ENCODE data around the gene ABCC8. TPM values are rescaled to one million over a fixed set of nuclear protein-coding genes. Genes with fewer than 3 reads are reported as not detected.
A peak's percentile ranks its signal among the peaks of the same experiment; 100 is the strongest.

ABCC8 gene
- polyA plus RNA-seq, 3 donors = not detected

GRCh38 chr11:17504330-17505107, 27.9 kb upstream of the ABCC8 start:
- peak; percentile 33 to 53 (median 46) for DNase-seq
- no peak overlapping the region for H3K9ac ChIP-seq (ENCODE audit: insufficient read depth, low read length, poor library complexity, severe bottlenecking)
- TF ChIP-seq, protein P1, sequence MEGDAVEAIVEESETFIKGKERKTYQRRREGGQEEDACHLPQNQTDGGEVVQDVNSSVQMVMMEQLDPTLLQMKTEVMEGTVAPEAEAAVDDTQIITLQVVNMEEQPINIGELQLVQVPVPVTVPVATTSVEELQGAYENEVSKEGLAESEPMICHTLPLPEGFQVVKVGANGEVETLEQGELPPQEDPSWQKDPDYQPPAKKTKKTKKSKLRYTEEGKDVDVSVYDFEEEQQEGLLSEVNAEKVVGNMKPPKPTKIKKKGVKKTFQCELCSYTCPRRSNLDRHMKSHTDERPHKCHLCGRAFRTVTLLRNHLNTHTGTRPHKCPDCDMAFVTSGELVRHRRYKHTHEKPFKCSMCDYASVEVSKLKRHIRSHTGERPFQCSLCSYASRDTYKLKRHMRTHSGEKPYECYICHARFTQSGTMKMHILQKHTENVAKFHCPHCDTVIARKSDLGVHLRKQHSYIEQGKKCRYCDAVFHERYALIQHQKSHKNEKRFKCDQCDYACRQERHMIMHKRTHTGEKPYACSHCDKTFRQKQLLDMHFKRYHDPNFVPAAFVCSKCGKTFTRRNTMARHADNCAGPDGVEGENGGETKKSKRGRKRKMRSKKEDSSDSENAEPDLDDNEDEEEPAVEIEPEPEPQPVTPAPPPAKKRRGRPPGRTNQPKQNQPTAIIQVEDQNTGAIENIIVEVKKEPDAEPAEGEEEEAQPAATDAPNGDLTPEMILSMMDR (IDR thresholded peaks at IDR 0.05) = peak; percentile 77
- H3K9me3 ChIP-seq (replicated peaks in 1 of 2; ENCODE audit: control insufficient read depth in 1 of 2, insufficient read depth in 1 of 2, low read length in 2 of 2) = no peaks in the 10 kb centered on the region
- H4K20me1 ChIP-seq (ENCODE audit: insufficient read depth, low read length) = no peaks in the 10 kb centered on the region
- H3K4me3 ChIP-seq (replicated peaks in 1 of 3; ENCODE audit: low read depth in 2 of 3, low read length in 3 of 3) = no peak overlapping the region
- H3K79me2 ChIP-seq (ENCODE audit: insufficient read depth, low read length) = no peaks in the 10 kb centered on the region
- WGBS (ENCODE audit: insufficient coverage) = 42% methylated on average over 7 of the region's 9 CpGs
- Mint-ChIP-seq H3K27me3 (ENCODE audit: low read depth in 3 of 3) (peaks cover 4 to 7% (median 5%) of the 10 kb centered on the region in 3 donors), H3K9me3 (no peaks in the 10 kb centered on the region), H3K4me1 (no peaks in the 10 kb centered on the region), H3K27ac (peak overlapping the region in 1 of 7 donors; percentile 50), H3K4me3 (no peak overlapping the region), H3K36me3 (no peaks in the 10 kb centered on the region)
- H3K4me1 ChIP-seq (ENCODE audit: control insufficient read depth in 1 of 2, insufficient read depth in 2 of 2, low read length in 2 of 2) = no peaks in the 10 kb centered on the region
- H3K4me2 ChIP-seq (replicated peaks; ENCODE audit: extremely low read depth, low read length, poor library complexity, severe bottlenecking) = no peak overlapping the region
- no peak overlapping the region for H3K27ac ChIP-seq (ENCODE audit: low read depth in 1 of 2, low read length in 2 of 2)
- no peak overlapping the region for H2AFZ ChIP-seq (ENCODE audit: insufficient read depth, low read depth, low read length, poor library complexity, severe bottlenecking)
- no peaks in the 10 kb centered on the region for H3K27me3 ChIP-seq (ENCODE audit: control insufficient read depth in 2 of 2, insufficient read depth in 2 of 2, low read length in 2 of 2)
- intact Hi-C loops (cut with micrococcal nuclease) = loop anchor here (5.0 to 10.0 kb wide), 4 partner anchors 117 to 277 kb away; partner anchors contain the start of gene KCNJ11 (in 1 of the 2)
- no peaks in the 10 kb centered on the region for H3K36me3 ChIP-seq (replicated peaks in 1 of 2; ENCODE audit: control insufficient read depth in 1 of 2, insufficient read depth in 2 of 2, low read length in 2 of 2)

- Histone ChIP-seq H4K20me1 (ENCODE audit: insufficient read depth, low read length) (no peaks in the 10 kb centered on the region), H3K9me3 (replicated peaks in 1 of 2; ENCODE audit: control insufficient read depth in 1 of 2, insufficient read depth in 1 of 2, low read length in 2 of 2) (no peaks in the 10 kb centered on the region), H3K9ac (ENCODE audit: insufficient read depth, low read length, poor library complexity, severe bottlenecking) (no peak overlapping the region), H3K4me3 (replicated peaks in 1 of 3; ENCODE audit: low read depth in 2 of 3, low read length in 3 of 3) (no peak overlapping the region), H3K27ac (ENCODE audit: low read depth in 1 of 2, low read length in 2 of 2) (no peak overlapping the region), H2AFZ (ENCODE audit: insufficient read depth, low read depth, low read length, poor library complexity, severe bottlenecking) (no peak overlapping the region), H3K4me1 (ENCODE audit: control insufficient read depth in 1 of 2, insufficient read depth in 2 of 2, low read length in 2 of 2) (no peaks in the 10 kb centered on the region), H3K27me3 (ENCODE audit: control insufficient read depth in 2 of 2, insufficient read depth in 2 of 2, low read length in 2 of 2) (no peaks in the 10 kb centered on the region), H3K79me2 (ENCODE audit: insufficient read depth, low read length) (no peaks in the 10 kb centered on the region), H3K4me2 (replicated peaks; ENCODE audit: extremely low read depth, low read length, poor library complexity, severe bottlenecking) (no peak overlapping the region), H3K36me3 (replicated peaks in 1 of 2; ENCODE audit: control insufficient read depth in 1 of 2, insufficient read depth in 2 of 2, low read length in 2 of 2) (no peaks in the 10 kb centered on the region)
- Mint-ChIP-seq H3K36me3 (no peaks in the 10 kb centered on the region), H3K4me3 (no peak overlapping the region), H3K27me3 (ENCODE audit: low read depth in 3 of 3) (peaks cover 3 to 4% (median 4%) of the 10 kb centered on the region in 3 donors), H3K9me3 (no peaks in the 10 kb centered on the region), H3K4me1 (peaks cover 2% of the 10 kb centered on the region), H3K27ac (no peak overlapping the region)
- intact Hi-C loops (cut with micrococcal nuclease) = loop anchor here (5.0 to 10.0 kb wide), 4 partner anchors 115 to 275 kb away; partner anchors contain the start of gene KCNJ11 (in 1 of the 2)
- no peak for DNase-seq
- TF ChIP-seq, protein P1 (IDR thresholded peaks at IDR 0.05) = no peak
- 80% methylated on average over 1 of the region's 4 CpGs for WGBS (ENCODE audit: insufficient coverage)
Measured at GRCh38 chr11:17502630-17503029, 26.0 kb upstream of the ABCC8 start.

Data from CD14-positive monocyte (primary cell).